ENCODE results near the gene RNF151. TPM values are rescaled to one million over a fixed set of nuclear protein-coding genes. Genes with fewer than 3 reads are reported as not detected.
"Not testable (repeated sequence)": the region's sequence is repeated elsewhere in the genome, so short reads cannot be mapped to it uniquely, and the experiment has no call there.

RNF151 gene, protein sequence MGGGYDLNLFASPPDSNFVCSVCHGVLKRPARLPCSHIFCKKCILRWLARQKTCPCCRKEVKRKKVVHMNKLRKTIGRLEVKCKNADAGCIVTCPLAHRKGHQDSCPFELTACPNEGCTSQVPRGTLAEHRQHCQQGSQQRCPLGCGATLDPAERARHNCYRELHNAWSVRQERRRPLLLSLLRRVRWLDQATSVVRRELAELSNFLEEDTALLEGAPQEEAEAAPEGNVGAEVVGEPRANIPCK
- total RNA-seq, result not detected

DNA sequence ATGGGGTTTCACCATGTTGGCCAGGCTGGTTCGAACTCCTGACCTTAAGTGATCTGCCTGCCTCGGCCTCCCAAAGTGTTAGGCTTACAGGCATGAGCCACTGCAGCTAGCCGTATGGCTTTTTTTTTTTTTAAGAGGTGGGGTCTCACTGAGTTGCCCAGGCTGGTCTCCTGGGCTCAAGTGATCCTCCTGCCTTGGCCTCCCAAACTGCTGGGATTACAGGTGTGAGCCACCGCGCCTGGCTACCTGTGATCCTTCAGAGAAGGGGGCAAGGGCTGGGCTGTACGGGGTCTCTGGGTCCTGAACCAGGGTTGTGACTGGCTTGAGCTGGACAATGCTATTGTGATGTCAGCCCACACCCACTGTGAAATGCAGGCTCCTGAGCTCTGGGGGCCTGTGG, at the start of gene RNF151:
Gene RNF151 (plus strand): TSS at position 397 of the 400 bp plus-strand sequence. CDS start 26 bp downstream, outside the sequence.
- no peak for DNase-seq (ENCODE audit: low spot score)

DNA sequence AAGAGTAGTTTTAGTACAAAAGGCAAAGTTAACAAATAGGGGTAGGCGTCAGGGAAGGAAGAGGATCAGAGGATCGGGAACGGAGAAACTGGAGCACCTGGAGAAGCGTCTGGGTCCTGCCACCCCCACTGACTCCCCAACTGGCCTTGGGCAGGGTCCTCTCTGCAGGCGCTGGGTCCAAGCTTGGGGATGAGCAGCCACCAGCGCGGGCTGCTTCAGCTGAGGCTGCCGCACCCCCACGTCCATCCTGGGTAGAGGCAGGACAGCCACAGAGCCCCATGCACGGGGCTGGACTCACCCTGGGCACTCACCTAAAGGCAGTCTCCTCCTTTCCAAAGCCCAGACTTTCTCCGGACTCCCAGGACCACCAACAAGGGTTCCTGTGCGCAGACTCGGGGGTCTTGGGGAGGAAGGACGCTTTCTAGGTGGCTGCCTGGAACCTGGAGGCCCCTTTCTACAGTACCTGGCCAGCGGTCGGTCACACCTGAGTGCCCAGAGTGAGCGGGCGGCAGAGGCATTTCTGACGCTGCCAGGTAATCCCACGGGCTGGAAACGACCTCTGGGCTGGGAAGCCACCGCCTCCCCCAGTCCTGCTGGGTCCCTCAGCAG, 49.5 kb upstream of the RNF151 start:
- DNase-seq (ENCODE audit: low spot score), result no peak

DNA sequence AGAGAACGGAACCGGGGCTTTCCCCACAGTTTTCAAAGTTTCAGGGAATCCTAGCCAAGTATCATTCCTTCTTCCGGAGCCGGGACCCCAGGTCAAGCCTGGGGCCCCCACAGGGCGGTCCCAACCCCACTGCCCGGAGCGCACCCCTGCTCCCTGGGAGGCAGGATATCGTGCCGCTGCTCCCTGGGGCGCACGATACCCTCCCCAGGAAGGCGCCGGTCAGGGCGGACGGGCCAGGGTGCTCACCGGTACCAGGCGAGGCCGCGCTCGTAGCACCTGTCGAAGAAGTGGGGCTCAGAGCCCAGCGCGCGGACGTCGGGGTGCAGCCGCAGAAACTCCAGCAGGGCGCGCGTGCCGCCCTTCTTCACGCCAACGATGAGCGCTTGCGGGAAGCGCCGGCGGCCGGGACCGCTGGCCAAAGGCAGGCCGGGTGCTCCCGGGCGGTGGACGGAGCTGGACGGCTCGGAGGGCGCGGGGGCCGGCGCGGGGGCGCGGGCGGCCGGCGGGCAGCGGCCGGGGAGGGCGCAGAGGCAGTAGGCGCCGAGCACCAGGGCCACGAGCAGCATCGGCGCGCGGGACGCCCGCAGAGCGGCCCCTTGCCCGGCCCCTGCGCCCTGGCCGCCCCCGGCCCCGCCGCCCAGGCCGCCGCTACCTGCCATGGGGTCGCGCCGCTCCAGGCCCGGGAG, 48.8 kb upstream of the RNF151 start:
- DNase-seq (ENCODE audit: low spot score), result no peak

DNA sequence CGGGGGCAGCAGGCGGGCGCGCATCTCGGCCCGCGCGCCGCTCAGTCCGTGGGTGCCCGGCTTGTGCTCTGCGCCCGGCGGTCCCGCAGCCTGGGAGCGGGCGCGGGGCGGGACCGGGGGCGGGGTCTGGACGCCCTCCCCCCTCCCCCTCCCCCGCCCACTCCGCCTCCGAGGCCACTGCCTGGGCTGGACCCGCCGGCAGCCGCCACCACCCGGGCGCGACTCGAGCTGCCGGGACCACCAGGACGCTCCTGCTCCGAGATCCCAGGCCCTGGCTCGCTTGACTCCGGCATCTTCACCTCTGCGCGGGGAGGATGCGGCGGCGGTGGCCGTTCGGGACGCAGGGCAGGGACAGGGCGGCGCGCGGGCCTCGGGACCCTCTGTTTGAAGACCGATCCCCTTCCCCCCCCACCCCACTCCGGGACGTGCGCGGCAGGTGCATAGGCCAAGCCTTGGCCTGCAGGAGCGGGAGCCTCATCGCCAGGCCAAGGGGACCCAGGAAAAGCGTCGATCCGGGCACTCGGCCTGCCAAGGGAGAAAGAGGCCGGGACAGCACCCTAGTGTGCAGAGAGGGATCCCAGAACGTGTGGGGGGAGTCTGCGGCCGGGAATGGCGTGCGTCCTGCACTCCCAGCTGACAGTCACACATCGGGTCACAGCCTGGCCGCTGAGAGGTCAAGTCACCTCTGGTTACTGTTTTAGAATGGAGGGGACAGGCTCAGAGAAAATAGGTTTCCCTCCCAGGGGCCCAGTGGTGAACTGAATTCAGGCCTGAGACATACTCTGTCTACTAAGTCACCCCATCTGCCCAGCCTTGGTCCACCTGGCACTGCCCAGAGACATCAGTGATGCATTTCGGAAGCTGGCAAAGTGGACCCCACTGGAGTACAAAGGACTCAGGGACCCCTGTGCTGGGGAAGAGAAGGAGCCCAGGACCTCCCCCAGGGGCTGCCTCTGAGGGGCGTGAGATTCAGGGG, 48.0 kb upstream of the RNF151 start, which contains the start of gene HS3ST6:
Gene HS3ST6 (minus strand): TSS at position 65 of the 976 bp plus-strand sequence. CDS start 92 bp downstream, outside the sequence.
- DNase-seq (ENCODE audit: low spot score), result no peak

DNA sequence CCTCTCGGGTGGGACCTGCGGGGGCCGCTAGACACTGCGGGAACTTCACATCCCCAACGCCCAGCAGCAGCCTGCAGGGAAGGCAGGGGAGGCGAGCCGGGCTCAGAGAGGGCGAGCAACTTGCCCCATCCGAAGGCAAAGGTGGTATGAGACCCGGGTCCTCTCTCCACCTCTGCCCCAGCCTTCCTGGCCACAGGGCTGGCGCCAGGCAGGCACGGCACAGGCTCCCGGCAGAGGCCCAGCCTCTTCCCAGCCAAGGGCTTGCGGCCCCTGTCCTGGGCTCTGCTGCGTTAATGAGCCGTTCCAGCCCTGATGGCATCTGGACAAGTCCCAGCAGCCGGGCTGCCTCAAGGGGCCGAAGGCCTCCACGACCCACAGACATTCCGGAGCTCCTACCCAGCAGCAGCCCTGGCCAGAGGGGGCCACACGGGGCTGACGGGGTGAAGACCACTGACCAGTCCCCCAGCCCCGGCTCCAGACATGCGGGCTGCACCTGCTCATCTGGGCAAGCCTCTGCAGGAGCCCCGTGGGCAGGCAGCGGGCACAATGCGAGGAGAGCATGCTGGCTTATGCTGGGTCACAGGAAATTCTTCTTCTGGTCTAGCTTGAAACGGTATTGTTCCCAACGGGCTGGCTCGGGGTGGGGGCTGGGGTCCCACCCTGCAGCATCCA, 47.2 kb upstream of the RNF151 start:
- no peak for DNase-seq (ENCODE audit: low spot score)

DNA sequence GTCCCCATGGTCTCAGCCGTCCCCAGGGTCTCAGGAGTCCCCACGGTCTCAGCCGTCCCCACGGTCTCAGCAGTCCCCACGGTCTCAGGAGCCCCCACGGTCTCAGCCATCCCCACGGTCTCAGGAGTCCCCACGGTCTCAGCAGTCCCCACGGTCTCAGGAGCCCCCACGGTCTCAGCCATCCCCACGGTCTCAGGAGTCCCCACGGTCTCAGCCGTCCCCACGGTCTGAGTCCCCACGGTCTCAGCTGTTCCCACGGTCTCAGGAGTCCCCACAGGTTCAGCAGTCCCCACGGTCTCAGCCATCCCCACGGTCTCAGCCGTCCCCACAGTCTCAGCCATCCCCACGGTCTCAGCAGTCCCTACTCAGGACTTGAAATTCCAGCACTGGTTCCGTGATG, 46.5 kb upstream of the RNF151 start:
- DNase-seq (ENCODE audit: low spot score), result not testable (repeated sequence)

DNA sequence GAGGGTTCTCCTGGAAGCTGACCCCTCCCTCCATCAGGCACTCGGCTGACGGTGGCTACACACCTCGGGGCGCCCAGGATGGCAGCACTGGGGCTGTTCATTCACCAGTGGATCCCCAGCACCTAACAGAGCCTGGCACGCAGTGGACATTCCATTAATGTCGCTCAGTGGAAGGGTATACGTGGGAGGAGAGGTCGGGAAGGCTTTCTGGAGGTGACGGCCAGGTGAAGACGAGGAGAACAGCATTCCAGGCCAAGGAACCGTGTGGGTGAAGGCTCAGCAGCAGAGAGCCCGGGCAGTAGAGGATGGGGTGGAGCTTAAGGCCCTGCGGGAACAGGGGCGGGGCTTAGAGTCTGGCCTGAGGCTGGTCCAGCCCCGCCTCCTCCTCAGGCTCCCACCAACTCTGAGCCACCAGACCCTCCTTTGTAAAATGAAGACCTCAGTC, 45.9 kb upstream of the RNF151 start:
- DNase-seq (ENCODE audit: low spot score), result no peak

DNA sequence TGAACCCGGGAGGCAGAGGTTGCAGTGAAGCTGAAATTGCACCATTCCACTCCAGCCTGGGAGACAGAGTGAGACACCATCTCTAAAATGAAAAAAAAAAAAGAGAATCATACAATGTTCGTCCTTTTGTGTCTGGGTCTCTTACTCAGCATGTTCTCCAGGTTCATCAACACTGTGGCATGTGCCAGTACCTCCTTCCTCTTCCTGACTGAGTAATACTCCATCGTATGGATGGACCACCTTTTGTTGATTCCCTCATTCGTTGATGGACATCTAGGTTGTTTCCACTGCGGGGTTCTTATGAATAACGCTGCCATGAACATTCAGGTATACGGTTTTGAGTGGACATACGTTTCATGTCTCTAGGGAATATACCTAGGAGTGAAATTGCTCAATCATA, 44.3 kb upstream of the RNF151 start:
- DNase-seq (ENCODE audit: low spot score), result no peak

DNA sequence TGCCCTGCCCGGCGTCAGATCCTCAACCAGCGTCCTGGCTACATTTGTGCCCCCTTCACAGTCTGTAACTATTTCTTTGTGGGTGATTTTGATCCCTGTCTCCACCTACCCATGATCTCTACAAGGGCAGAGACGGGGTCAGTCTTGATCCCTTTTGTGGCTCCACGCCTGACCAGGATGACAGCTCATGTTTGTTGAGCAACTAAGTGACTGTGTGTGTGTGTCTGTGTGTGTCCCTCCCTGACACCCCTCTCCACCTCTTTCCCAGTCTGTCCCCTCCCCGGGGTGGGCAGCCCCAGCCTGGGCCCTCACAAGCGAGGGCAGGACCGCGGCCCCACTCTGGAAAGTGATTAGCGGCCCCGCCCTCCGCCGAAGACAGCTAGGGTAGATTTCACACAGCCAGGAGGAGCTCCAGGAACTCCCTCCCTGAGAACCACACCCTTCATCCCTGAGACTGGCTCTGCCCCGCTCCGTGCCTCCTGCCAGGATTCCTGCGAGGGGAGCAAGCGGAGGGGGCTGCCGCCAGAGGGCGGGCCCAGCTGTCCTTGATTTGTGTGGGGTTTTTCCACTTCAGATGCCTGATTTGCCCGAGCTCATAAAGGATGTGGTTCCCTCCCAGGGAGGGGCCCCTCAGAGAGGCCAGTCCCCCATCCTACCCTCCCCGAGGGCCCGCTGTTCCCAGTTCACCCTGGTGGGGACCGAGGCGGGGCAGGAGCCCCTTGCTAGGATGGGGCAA, 43.2 kb upstream of the RNF151 start:
- no peak for DNase-seq (ENCODE audit: low spot score)

DNA sequence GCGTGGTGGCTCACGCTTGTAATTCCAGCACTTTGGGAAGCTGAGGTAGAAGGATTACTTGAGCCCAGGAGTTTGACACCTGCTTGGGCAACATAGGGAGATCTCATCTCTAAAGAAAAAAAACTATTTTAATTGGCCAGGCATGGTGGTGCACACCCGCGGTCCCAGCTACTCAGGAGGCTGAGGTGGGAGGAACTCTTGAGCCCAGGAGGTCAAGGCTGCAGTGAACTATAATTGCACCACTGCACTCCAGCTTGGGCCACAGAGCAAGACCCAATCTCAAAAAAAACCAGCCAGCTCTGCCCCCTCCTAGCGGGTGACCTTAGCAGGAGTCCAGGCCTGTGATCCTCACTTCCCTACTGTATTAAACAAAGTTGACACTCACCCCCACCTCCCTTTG, 42.6 kb upstream of the RNF151 start:
- DNase-seq (ENCODE audit: low spot score), result no peak

DNA sequence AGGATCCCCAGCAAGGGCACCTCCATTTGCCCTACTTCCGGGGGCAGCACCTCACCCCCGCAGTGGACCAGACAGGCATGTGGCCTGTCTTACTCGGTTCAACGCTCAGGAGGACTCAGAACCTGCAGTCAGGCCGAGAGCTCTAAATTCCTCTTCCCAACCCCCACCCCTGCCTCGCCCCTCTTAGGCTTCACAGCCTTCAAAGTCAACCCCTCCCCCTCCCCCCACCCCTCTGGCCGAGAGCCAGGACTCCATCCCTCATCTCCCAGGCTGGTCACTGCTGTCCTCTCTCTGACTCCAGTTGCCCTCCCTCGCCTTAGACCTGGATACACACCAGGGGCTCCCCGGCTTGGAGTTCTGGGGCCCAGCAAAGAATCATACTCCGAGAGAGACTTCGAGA, 40.4 kb upstream of the RNF151 start:
- DNase-seq (ENCODE audit: low spot score), result no peak

DNA sequence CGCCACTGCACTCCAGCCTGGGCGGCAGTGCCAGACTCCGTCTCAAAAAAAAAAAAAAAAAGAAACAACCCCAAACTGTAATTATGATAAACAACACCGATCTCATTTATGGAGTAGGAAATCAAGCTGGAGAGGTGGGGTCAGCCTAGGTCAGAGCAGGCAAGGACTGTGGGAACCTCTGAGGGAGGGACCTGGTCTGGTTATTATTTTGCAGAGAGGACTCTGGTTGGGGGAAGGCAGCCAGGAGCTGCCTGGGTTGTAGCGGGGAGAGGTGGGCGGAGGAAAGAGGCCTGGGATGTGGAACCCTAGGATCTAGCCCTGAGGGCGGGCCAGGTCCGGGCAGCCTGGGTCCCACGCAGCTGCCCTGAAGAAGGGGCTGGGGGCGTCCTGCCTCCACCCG, 37.6 kb upstream of the RNF151 start:
- no peak for DNase-seq (ENCODE audit: low spot score)

DNA sequence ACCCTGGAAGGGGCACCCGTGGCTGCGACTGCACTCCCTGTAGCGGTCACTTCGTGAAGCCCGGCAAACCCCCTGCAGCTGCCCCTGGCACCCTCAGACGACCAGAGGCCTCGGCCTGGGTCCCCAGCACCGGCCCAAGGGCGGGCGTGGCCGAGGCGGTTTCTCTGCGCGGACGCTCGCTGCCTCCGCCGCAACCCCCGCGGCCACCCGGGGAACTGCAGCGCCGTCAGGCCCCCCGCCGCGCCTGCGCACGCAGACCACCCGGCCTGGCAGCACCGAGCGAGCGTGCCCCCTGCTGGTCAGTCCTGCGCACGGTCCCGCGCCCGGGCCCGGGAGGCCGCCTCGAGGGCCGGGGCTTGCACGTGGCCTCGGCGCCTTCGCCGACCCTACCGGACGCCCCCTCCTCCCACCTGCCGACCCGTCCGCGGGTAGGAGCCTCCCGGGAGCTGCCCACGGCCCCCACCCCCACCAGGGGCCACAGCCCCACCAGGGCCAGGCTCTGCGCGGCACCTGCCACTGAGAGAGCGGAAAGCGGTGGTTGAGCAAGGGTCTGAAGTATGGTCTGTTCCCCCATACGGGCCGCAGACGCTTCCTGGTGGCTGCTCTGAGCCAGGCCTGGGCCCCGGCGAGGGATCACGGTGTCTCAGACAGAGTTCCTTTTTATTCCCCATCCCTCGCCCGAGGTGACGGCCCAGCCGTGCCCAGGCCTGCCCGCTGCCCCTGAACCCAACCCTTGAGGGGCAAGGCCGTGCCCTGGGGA, 36.9 kb upstream of the RNF151 start:
- DNase-seq (ENCODE audit: low spot score), result peak; percentile 90

DNA sequence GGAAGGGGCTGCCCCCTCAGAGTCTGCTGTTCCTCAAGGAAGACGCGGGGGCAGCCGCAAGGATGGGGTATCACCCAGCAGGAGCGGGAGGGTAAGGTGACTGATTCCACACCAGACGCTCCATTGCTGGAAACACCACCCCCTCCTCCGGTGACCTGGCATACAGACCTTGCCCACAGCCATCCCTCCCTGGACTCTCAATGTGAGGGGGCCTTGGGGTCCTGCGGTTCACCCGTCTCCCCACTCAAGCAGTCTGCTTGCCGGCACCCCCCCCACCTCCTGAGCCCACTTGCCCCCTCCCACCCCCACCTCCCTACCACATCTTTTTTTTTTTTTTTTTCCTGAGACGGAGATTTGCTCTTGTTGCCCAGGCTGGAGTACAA, 36.3 kb upstream of the RNF151 start:
- DNase-seq (ENCODE audit: low spot score), result no peak

DNA sequence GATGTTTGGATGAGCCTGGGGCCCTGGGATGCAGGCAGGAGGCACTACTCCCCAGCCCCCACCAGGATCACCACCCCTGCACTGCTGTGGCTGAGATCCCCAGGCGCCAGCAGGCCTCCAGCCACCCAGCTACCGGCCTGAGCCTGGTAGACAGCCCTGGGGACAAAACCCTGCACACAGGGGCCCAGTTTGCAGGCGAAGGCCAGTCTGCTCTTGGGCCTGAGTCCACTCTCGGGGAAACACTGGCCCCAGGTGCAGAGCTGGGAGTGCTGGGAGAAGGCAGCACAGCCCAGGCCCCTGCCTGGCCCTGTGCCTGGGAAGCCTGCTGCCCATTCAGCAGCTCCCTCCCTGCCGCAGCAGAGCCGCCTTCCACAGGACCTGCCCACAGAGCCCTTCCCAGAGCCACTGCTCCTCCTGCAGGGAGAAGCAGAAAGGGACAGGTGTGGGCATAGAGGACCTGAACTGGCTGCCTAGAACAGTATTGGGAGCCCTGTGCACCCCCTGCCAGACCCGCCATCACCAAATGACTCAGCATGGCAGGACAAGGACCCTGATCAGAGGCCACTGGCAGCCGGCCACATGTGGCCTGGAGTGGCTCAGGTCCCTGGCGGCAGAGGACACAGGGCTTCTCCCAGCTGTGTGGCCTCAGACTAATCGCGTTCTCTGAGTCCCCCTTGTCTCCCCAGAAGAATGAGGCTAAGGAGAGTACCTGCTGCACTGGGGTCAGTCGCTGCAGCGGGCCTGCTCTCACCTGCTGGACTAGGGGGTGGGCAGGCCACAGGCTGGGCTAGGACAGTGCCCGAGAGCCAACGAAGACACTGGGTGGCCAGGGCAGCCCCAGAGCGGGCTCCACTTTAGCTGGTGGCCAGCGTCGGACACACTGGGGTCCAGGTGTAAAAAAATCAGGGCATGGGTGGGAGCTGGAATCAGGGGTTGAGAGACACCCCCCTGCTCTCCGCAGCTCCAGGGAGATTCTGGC, 34.3 kb upstream of the RNF151 start:
- DNase-seq (ENCODE audit: low spot score), result no peak

DNA sequence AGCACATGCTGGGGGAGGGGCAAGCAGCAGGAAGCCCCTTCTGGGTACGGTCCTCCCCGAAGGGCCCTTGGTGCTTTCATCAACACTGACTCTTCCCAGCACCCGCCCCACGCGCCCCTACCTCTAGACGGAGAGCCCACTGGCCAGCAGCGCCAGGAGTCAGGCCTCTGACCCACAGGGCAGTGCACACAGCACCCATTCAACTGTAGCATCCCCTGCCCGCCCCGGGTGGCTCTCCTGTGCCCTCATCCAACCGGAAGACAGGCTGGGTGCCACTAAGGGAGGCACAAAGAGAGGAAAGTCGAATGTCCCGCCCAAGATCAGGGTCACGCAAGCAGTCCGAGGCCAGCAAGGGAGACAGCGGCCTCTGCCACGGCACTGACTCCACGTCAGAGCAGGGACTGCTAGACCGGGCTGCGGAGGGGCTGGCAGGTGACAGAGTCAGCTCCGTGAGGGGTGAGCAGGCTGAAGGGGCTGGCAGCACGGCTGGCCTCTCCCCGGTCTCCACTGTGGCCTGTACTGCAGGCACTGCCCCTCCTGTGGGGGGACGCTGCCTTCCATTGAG, 33.5 kb upstream of the RNF151 start:
- no peak for DNase-seq (ENCODE audit: low spot score)

DNA sequence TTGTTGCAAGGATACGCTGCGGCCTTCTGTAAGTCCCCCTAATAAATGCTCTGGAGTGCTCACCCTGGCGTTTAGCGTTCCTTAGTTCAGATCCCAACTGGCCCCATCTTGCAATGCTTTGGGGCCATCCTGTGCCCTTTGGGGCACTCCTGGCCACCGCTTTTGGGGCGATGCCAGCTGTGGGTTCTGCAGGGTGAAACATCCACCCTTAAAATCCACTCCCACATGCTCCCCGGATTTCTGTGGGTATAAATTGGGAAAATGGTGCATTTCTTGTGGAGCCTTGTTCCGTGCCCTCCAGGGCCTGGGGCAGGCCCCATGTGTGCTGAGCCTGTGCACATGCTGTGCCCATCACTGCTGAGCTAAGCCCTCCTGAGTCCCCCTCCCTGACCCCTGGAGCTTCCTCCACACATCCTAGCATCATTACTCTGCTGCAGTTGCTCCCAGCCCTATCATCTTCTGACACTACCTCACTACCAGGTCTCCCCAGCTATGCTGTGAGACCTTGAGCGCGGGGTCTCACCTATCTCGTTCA, 29.6 kb upstream of the RNF151 start:
- no peak for DNase-seq (ENCODE audit: low spot score)

DNA sequence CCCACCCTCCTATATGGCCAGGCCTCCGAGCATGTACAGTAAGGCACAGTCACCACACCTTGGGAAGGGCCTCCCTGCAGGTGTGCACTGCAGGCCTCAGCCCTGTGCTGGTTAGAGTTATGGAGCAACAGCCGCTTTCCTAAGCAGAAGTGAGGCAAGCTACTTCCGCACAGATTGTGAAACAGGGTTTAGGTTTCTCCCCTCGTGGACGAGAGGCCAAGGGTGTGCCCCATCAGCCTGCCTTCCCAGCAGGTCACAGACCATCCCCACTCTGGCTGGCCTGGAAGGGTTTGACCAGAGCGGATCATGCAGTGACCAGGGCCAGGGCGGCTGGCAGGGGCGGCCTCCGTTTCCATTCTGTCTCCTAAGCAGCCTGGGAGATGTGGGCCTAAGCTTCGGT, 28.3 kb upstream of the RNF151 start:
- DNase-seq (ENCODE audit: low spot score), result no peak
